Measurements from ENCODE around the gene ETNK2. TPM values are rescaled to one million over a fixed set of nuclear protein-coding genes. Genes with fewer than 3 reads are reported as not detected.

ETNK2 gene
- total and polyA plus RNA-seq, 2 experiments from 2014 or later, result 4.2 to 5.0 TPM

GRCh38 chr1:204194080-204194479 is 42.2 kb upstream of the ETNK2 start:
- no peak overlapping the region for H3K27ac ChIP-seq
- H3K4me2 ChIP-seq (ENCODE audit: unreplicated experiment), result no peak overlapping the region
- H3K9me3 ChIP-seq (ENCODE audit: low read depth), result no peaks in the 10 kb centered on the region
- no peaks in the 10 kb centered on the region for H4K20me1 ChIP-seq (ENCODE audit: insufficient read depth)
- DNase-seq, result no peak
- H3K36me3 ChIP-seq (ENCODE audit: low read depth), result no peaks in the 10 kb centered on the region
- in situ Hi-C loops (cut with MboI), result no loop called here
- 0 out of 2 replicates have a peak, but pooled peaks cover 3% of the 10 kb centered on the region for H3F3A ChIP-seq (ENCODE audit: insufficient read depth)
- no peak overlapping the region for H2AFZ ChIP-seq
- peaks cover 21% of the 10 kb centered on the region for H3K4me1 ChIP-seq (ENCODE audit: insufficient read depth)
- no peaks in the 10 kb centered on the region for H3K9me2 ChIP-seq (ENCODE audit: insufficient read depth)
- 84 to 86% methylated on average over 2 of the region's 2 CpGs for WGBS, 2 experiments (ENCODE audit: low coverage in 1 of 2, low lambda C conversion rate in 2 of 2, missing lambda C conversion rate in 2 of 2)
- peaks cover 5% of the 10 kb centered on the region; the same call in 1 of the 2 replicates for H3K27me3 ChIP-seq (replicated peaks; ENCODE audit: insufficient read depth)
- no peaks in the 10 kb centered on the region for H3K79me2 ChIP-seq (ENCODE audit: insufficient read depth)
- TF ChIP-seq EZH2phosphoT487 (IDR thresholded peaks at IDR 0.05; ENCODE audit: insufficient read depth, low read depth) (no peak), EZH2 (IDR thresholded peaks at IDR 0.05; ENCODE audit: insufficient read depth, poor library complexity, severe bottlenecking) (no peak)
- H3K9ac ChIP-seq, result no peak overlapping the region
- no peak overlapping the region for H3K4me3 ChIP-seq

- WGBS, 2 experiments (ENCODE audit: low coverage in 1 of 2, low lambda C conversion rate in 2 of 2, missing lambda C conversion rate in 2 of 2), result 88 to 98% methylated on average over 3 of the region's 3 CpGs
- Histone ChIP-seq H3K36me3 (ENCODE audit: low read depth) (no peaks in the 10 kb centered on the region), H3K4me1 (ENCODE audit: insufficient read depth) (peaks cover 8% of the 10 kb centered on the region; the same call in 1 of the 2 replicates), H3K79me2 (ENCODE audit: insufficient read depth) (no peaks in the 10 kb centered on the region), H3K9ac (no peak overlapping the region), H3K9me2 (ENCODE audit: insufficient read depth) (no peaks in the 10 kb centered on the region), H3K4me2 (ENCODE audit: unreplicated experiment) (no peak overlapping the region), H3K4me3 (no peak overlapping the region), H4K20me1 (ENCODE audit: insufficient read depth) (no peaks in the 10 kb centered on the region), H3K27me3 (replicated peaks; ENCODE audit: insufficient read depth) (peaks cover 5% of the 10 kb centered on the region; the same call in 1 of the 2 replicates), H3K27ac (no peak overlapping the region), H3F3A (ENCODE audit: insufficient read depth) (0 out of 2 replicates have a peak, but pooled peaks cover 3% of the 10 kb centered on the region), H2AFZ (no peak overlapping the region), H3K9me3 (ENCODE audit: low read depth) (no peaks in the 10 kb centered on the region)
- TF ChIP-seq EZH2 (IDR thresholded peaks at IDR 0.05; ENCODE audit: insufficient read depth, poor library complexity, severe bottlenecking), result no peak
- no peak for TF ChIP-seq EZH2phosphoT487 (IDR thresholded peaks at IDR 0.05; ENCODE audit: insufficient read depth, low read depth)
- peak; percentile 22 for DNase-seq
- in situ Hi-C loops (cut with MboI), result no loop called here
These were observed 40.9 kb upstream of the ETNK2 start for GRCh38 chr1:204192589-204193352.

GRCh38 chr1:204192046-204192445 is 40.2 kb upstream of the ETNK2 start:
- H3K4me3 ChIP-seq, result no peak overlapping the region
- peaks cover 8% of the 10 kb centered on the region; the same call in 1 of the 2 replicates for H3K4me1 ChIP-seq (ENCODE audit: insufficient read depth)
- H3K9me2 ChIP-seq (ENCODE audit: insufficient read depth), result no peaks in the 10 kb centered on the region
- in situ Hi-C loops (cut with MboI), result no loop called here
- no peak overlapping the region for H3K4me2 ChIP-seq (ENCODE audit: unreplicated experiment)
- no peak overlapping the region for H2AFZ ChIP-seq
- no peaks in the 10 kb centered on the region for H3K79me2 ChIP-seq (ENCODE audit: insufficient read depth)
- no peaks in the 10 kb centered on the region for H3K9me3 ChIP-seq (ENCODE audit: low read depth)
- H3F3A ChIP-seq (ENCODE audit: insufficient read depth), result 0 out of 2 replicates have a peak, but pooled peaks cover 3% of the 10 kb centered on the region
- H3K27ac ChIP-seq, result no peak overlapping the region
- H4K20me1 ChIP-seq (ENCODE audit: insufficient read depth), result no peaks in the 10 kb centered on the region
- no peak overlapping the region for H3K9ac ChIP-seq
- no peak for DNase-seq
- H3K36me3 ChIP-seq (ENCODE audit: low read depth), result no peaks in the 10 kb centered on the region
- H3K27me3 ChIP-seq (replicated peaks; ENCODE audit: insufficient read depth), result peaks cover 11% of the 10 kb centered on the region; the same call in 1 of the 2 replicates
- 95 to 98% methylated on average over 2 of the region's 2 CpGs for WGBS, 2 experiments (ENCODE audit: low coverage in 1 of 2, low lambda C conversion rate in 2 of 2, missing lambda C conversion rate in 2 of 2)
- TF ChIP-seq EZH2phosphoT487 (IDR thresholded peaks at IDR 0.05; ENCODE audit: insufficient read depth, low read depth), result no peak
- TF ChIP-seq EZH2 (IDR thresholded peaks at IDR 0.05; ENCODE audit: insufficient read depth, poor library complexity, severe bottlenecking), result no peak

DNA sequence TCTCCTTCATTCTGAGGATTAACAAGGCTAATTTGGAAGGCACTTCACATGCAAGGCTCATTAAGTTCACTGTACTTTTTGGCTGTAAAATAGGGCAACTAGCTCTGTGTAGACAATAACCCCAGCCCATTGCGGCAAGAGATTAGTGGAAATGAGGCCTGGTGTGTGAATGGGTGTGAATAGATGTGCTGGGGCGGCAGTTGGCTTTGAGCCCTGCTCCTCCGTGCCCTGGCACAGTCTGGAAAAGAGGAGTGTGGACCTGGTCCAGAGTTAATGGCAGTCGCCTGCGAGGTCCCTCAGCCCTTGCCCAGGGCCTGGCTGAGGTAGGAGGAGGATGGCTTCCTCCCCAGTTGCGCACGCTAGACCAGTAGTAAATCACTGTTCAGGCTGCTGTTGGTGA is 39.6 kb upstream of the ETNK2 start:
- H3K9me3 ChIP-seq (ENCODE audit: low read depth), result no peaks in the 10 kb centered on the region
- no peaks in the 10 kb centered on the region for H3K9me2 ChIP-seq (ENCODE audit: insufficient read depth)
- no peaks in the 10 kb centered on the region for H3K79me2 ChIP-seq (ENCODE audit: insufficient read depth)
- H4K20me1 ChIP-seq (ENCODE audit: insufficient read depth), result no peaks in the 10 kb centered on the region
- 0 out of 2 replicates have a peak, but pooled peaks cover 3% of the 10 kb centered on the region for H3F3A ChIP-seq (ENCODE audit: insufficient read depth)
- no peak overlapping the region for H3K9ac ChIP-seq
- H3K4me1 ChIP-seq (ENCODE audit: insufficient read depth), result peaks cover 8% of the 10 kb centered on the region; the same call in 1 of the 2 replicates
- H3K4me3 ChIP-seq, result no peak overlapping the region
- H3K27me3 ChIP-seq (replicated peaks; ENCODE audit: insufficient read depth), result peaks cover 17% of the 10 kb centered on the region; the same call in 1 of the 2 replicates
- TF ChIP-seq EZH2phosphoT487 (IDR thresholded peaks at IDR 0.05; ENCODE audit: insufficient read depth, low read depth) (no peak), EZH2 (IDR thresholded peaks at IDR 0.05; ENCODE audit: insufficient read depth, poor library complexity, severe bottlenecking) (no peak)
- in situ Hi-C loops (cut with MboI), result no loop called here
- H3K4me2 ChIP-seq (ENCODE audit: unreplicated experiment), result no peak overlapping the region
- DNase-seq, result no peak
- no peak overlapping the region for H2AFZ ChIP-seq
- 70 to 79% methylated on average over 7 of the region's 7 CpGs for WGBS, 2 experiments (ENCODE audit: low coverage in 1 of 2, low lambda C conversion rate in 2 of 2, missing lambda C conversion rate in 2 of 2)
- no peak overlapping the region for H3K27ac ChIP-seq
- H3K36me3 ChIP-seq (ENCODE audit: low read depth), result no peaks in the 10 kb centered on the region
